Testis (tissue), 3 donors: ENCODE results near the gene CDKAL1. TPM values are rescaled to one million over a fixed set of nuclear protein-coding genes. Genes with fewer than 3 reads are reported as not detected.

Experiments
- DNase-seq: peaks from one replicate; pipeline ENCODE4 v3.0.0-alpha.2; 2019
- H3K27ac ChIP-seq, 2 donors: fragments of 200-600 bp; sonication (generic); one replicate each; pipeline ENCODE4 v1.5.1; 2019
- H3K27me3 ChIP-seq: fragments of 200-600 bp; sonication (generic); one replicate; pipeline ENCODE4 v1.5.1; 2019
- H3K36me3 ChIP-seq: fragments of 200-600 bp; sonication (generic); one replicate; pipeline ENCODE4 v1.5.1; 2017; ENCODE audit warnings: low read depth; ENCODE audit errors: missing control alignments
- H3K4me1 ChIP-seq: fragments of 200-600 bp; sonication (generic); one replicate; pipeline ENCODE4 v1.5.1; 2019
- H3K4me3 ChIP-seq, 2 donors: fragments of 200-600 bp; sonication (generic); one replicate each; pipeline ENCODE4 v1.5.1; 2017 to 2019
- H3K9me3 ChIP-seq: fragments of 200-600 bp; sonication (generic); one replicate; pipeline ENCODE4 v1.5.1; 2017
- POLR2A ChIP-seq: fragments of 450-650 bp; IDR thresholded peaks from one replicate; pipeline ENCODE4 v1.6.1; 2017; ENCODE audit warnings: antibody characterized with exemption, mild to moderate bottlenecking, moderate library complexity
- WGBS, 2 donors: methylation state at CpG; one replicate each; pipeline ENCODE4 v1.1.5; 2018; 5-methylcytosine and 5-hydroxymethylcytosine counted together
- intact Hi-C: fragments of 100-400 bp; cut with DNase I; formaldehyde crosslinking; loops from one replicate; pipeline ENCODE4 v1.15.1; 2023; ENCODE audit warnings: low total_unique reads
- polyA plus RNA-seq: library from polyadenylated mRNA; stranded (reverse); fragments of 350-450 nt; fragmentation: Illumina TruSeq; extraction: RNeasy Lipid Tissue Mini Kit (QIAGEN cat#74804); gene quantifications from one replicate; pipeline ENCODE4 v1.2.3, GENCODE V29; 2014; ENCODE audit warnings: low read depth, low replicate concordance; ENCODE audit not compliant: insufficient read depth
- total RNA-seq, 2 donors: library from RNA; depleted of rRNA; stranded (reverse); fragments of >200 nt; gene quantifications; one replicate each; pipeline ENCODE4 v1.2.3, GENCODE V29; 2016
- TF ChIP-seq, protein P1 (sequence below), 3 experiments: fragments of 450-650 bp in 2 of 3; fragments of 200-600 bp in 1 of 3; sonication (generic) in 1 of 3; IDR thresholded peaks; one replicate each; pipeline ENCODE4 v1.5.1; 2016 to 2019; ENCODE audit warnings: antibody characterized with exemption in 3 of 3, mild to moderate bottlenecking in 2 of 3, moderate library complexity in 1 of 3

CDKAL1 gene
- total and polyA plus RNA-seq, 3 donors from 2014 or later = 11.1 to 18.5 (median 16.1) TPM

DNA sequence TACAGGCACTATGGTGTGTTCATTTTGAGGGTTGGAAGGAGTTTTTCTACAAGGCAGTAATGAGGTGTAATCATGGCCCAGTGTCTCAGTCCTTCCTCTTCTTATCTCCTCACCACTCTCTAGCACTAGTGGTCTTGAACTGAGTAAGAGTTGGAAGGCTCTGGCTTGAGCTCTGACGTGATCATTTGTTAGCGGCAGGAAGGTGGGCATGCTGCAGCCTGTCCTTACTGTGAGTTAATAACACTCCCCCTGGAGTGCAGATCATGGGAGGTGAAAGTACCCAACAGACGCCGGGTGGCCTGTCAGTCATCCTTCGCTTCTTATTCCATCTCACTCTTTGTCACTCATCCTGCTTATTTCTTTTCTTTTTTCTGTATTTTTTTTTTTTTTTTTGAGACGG, 356.9 kb downstream of the CDKAL1 start:
- 97% methylated on average over 6 of the region's 6 CpGs for WGBS, 2 donors

DNA sequence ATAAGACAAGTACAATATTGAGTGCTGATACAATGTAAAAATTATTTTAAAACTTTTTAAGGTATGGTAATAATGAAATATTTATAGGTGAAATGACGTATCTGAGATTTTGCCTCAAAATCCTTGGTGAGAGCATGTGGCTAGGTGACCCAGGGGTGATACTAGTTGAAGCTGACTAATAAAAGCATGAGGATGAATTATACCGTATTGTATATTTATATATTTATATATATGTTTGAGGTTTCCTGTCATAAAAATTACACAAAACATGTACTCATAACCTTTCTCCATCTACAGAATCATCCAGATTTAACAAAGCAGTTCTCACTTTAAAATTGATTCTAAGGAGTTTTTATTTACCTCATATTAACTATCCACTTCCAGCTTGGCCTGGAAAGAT, 358.1 kb downstream of the CDKAL1 start:
- Histone ChIP-seq H3K4me1 (no peaks in the 10 kb centered on the region), H3K9me3 (no peaks in the 10 kb centered on the region), H3K27me3 (no peaks in the 10 kb centered on the region), H3K27ac (no peak overlapping the region), H3K36me3 (no peaks in the 10 kb centered on the region), H3K4me3 (no peak overlapping the region)
- DNase-seq = no peak
- no peak for TF ChIP-seq POLR2A
- TF ChIP-seq, protein P1, sequence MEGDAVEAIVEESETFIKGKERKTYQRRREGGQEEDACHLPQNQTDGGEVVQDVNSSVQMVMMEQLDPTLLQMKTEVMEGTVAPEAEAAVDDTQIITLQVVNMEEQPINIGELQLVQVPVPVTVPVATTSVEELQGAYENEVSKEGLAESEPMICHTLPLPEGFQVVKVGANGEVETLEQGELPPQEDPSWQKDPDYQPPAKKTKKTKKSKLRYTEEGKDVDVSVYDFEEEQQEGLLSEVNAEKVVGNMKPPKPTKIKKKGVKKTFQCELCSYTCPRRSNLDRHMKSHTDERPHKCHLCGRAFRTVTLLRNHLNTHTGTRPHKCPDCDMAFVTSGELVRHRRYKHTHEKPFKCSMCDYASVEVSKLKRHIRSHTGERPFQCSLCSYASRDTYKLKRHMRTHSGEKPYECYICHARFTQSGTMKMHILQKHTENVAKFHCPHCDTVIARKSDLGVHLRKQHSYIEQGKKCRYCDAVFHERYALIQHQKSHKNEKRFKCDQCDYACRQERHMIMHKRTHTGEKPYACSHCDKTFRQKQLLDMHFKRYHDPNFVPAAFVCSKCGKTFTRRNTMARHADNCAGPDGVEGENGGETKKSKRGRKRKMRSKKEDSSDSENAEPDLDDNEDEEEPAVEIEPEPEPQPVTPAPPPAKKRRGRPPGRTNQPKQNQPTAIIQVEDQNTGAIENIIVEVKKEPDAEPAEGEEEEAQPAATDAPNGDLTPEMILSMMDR (IDR thresholded peaks at IDR 0.05) = no peak
- intact Hi-C loops = no loop called here
- WGBS, 2 donors = 58 to 67% methylated on average over 2 of the region's 2 CpGs

More for the DNA sequence above, 356.9 kb downstream of the CDKAL1 start:
- Histone ChIP-seq H3K27me3 (no peaks in the 10 kb centered on the region), H3K27ac (no peak overlapping the region), H3K36me3 (no peaks in the 10 kb centered on the region), H3K4me3 (no peak overlapping the region), H3K9me3 (no peaks in the 10 kb centered on the region), H3K4me1 (no peaks in the 10 kb centered on the region)
- TF ChIP-seq, protein P1 (IDR thresholded peaks at IDR 0.05) = no peak
- no peak for TF ChIP-seq POLR2A
- no peak for DNase-seq
- intact Hi-C loops = no loop called here

DNA sequence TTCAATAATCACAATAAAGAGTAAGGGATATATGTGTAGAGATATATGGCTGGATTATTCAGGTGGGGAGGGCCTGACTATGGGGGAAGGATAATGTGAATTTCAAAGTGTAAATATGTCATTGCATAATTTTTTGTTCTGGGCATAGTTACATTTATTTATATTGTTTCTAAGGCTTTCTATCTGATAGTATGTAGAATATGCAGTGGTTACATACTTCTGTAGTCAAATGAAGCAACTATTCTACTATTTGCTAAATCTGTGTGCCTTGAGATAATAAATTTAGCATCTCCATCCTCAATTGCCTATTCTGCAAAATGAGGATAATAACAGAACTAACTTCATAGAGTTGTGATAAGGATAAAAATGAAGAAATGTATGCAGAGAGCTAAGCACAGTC, 359.2 kb downstream of the CDKAL1 start:
- Histone ChIP-seq H3K27ac (no peak overlapping the region), H3K9me3 (no peaks in the 10 kb centered on the region), H3K36me3 (no peaks in the 10 kb centered on the region), H3K4me1 (no peaks in the 10 kb centered on the region), H3K4me3 (no peak overlapping the region), H3K27me3 (no peaks in the 10 kb centered on the region)
- TF ChIP-seq, protein P1 (IDR thresholded peaks at IDR 0.05) = no peak
- no peak for TF ChIP-seq POLR2A
- intact Hi-C loops = no loop called here
- DNase-seq = no peak

DNA sequence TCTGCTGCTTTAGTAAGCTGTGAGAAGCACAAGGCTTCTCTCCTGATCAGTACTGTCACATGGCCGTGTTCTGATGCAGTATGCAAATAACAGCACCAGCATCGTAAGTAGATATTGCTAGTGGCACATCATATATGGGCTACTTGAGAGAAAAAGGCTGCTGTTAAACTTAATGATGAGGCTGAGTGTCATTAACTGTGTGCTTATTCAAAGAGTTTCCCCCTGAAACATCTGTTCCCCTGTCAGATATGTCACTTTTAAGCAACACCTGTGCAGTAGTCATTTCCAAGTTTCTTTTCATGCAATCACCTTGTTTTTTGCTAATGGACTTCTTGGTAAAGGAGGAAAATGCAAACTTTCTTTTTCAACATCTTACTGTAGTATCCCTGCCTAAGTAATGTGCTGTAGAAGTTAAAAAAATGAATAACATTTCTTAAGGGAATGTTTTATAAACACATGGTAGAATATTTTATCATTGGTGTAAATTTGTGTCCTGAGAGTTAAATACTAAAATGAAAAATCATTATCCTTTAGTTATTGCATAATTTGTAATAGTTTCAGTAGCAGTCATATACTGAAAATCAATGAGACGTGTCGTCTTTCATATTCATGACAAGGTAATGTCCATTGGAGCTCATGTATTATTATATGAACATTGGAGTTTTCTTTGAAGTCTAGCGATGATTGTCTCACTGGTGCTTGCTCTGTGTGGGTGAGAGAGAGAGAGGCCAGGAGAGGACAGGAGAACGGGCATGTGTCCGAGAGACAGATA, 366.3 kb downstream of the CDKAL1 start:
- Histone ChIP-seq H3K27ac (no peak overlapping the region), H3K4me1 (no peaks in the 10 kb centered on the region), H3K27me3 (no peaks in the 10 kb centered on the region), H3K36me3 (no peaks in the 10 kb centered on the region), H3K9me3 (no peaks in the 10 kb centered on the region), H3K4me3 (no peak overlapping the region)
- WGBS, 2 donors = 89 to 92% methylated on average over 7 of the region's 7 CpGs
- intact Hi-C loops = no loop called here
- TF ChIP-seq, protein P1 (IDR thresholded peaks at IDR 0.05) = no peak
- TF ChIP-seq POLR2A = no peak
- DNase-seq = no peak

DNA sequence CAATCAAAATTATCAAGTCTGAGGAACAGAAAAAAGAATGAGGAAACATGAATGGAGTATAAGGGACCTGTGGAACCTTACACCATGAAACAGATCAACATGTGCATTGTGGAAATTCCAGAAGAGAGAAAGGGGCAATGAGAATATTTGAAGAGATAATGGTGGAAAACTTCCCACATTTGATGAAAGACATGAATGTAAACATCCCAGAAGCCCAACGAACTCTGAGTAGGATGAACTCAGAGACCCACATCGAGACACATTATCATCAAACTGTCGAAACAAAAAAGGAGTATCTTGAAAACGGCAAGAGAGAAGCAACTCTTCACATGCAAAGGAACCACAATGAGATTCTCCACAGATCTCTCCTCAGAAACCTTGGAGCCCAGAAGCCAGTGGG, 371.1 kb downstream of the CDKAL1 start:
- no peak overlapping the region for H3K27ac ChIP-seq
- TF ChIP-seq, protein P1 (IDR thresholded peaks at IDR 0.05) = no peak
- no peak for TF ChIP-seq POLR2A
- no peak overlapping the region for H3K4me3 ChIP-seq
- no peaks in the 10 kb centered on the region for H3K36me3 ChIP-seq
- no peaks in the 10 kb centered on the region for H3K27me3 ChIP-seq
- no peaks in the 10 kb centered on the region for H3K9me3 ChIP-seq
- no peak for DNase-seq
- WGBS, 2 donors = 70 to 86% methylated on average over 4 of the region's 4 CpGs
- intact Hi-C loops = no loop called here
- no peaks in the 10 kb centered on the region for H3K4me1 ChIP-seq
